Kidney (tissue), 14 donors: ENCODE measurements around the gene CX3CL1. TPM values are rescaled to one million over a fixed set of nuclear protein-coding genes. Genes with fewer than 3 reads are reported as not detected.
"Not testable (repeated sequence)": the region's sequence is repeated elsewhere in the genome, so short reads cannot be mapped to it uniquely, and the experiment has no call there.

ENCODE experiments used
- DNase-seq, 5 donors: peaks; one replicate each; pipeline ENCODE4 v3.0.0-alpha.2; 2013 to 2020
- FAIRE-seq: peaks from 2 replicates; lab custom pipeline; 2012; peaks lifted over from hg19 to GRCh38; lab: Jason Lieb, UNC
- H3K27ac ChIP-seq, 2 donors: one replicate each; pipeline ENCODE4 v1.7.0; 2013; ENCODE audit warnings: low read depth in 2 of 2, low read length in 2 of 2, inconsistent platforms in 1 of 2
- H3K27me3 ChIP-seq: one replicate; pipeline ENCODE4 v1.7.1; 2013; ENCODE audit warnings: low read length, inconsistent platforms; ENCODE audit not compliant: control insufficient read depth, insufficient read depth
- H3K36me3 ChIP-seq, 3 donors: one replicate each; pipeline versions ENCODE4 v1.7.0 to v1.7.1; 2013; ENCODE audit warnings: low read length in 3 of 3, control low read depth in 1 of 3, inconsistent platforms in 1 of 3; ENCODE audit not compliant: insufficient read depth in 3 of 3, control insufficient read depth in 2 of 3
- H3K4me1 ChIP-seq, 3 donors: one replicate each; pipeline versions ENCODE4 v1.7.0 to v1.7.1; 2013; ENCODE audit warnings: low read length in 3 of 3, inconsistent platforms in 1 of 3, low read depth in 1 of 3; ENCODE audit not compliant: control insufficient read depth in 2 of 3, insufficient read depth in 2 of 3
- H3K4me3 ChIP-seq, 3 donors: one replicate each; pipeline versions ENCODE4 v1.7.0 to v1.8.1; 2013; ENCODE audit warnings: low read length in 3 of 3, control low read depth in 1 of 3, inconsistent platforms in 1 of 3
- H3K9ac ChIP-seq, 3 donors: one replicate each; pipeline versions ENCODE4 v1.7.0 to v1.7.1; 2013; ENCODE audit warnings: low read length in 3 of 3, control low read depth in 1 of 3, inconsistent platforms in 1 of 3
- H3K9me3 ChIP-seq, 3 donors: one replicate each; pipeline versions ENCODE4 v1.7.0 to v1.7.1; 2013; ENCODE audit warnings: low read length in 3 of 3, control low read depth in 1 of 3, inconsistent platforms in 1 of 3; ENCODE audit not compliant: control insufficient read depth in 2 of 3, insufficient read depth in 1 of 3
- intact Hi-C: fragments of 100-400 bp; cut with DNase I; formaldehyde crosslinking; loops from one replicate; pipeline ENCODE4 v1.11.1; 2022
- polyA plus RNA-seq: library from polyadenylated mRNA; stranded (reverse); fragments of 350-450 nt; fragmentation: Illumina TruSeq; extraction: RNeasy Lipid Tissue Mini Kit (QIAGEN cat#74804); gene quantifications from one replicate; pipeline ENCODE4 v1.2.3, GENCODE V29; 2014; ENCODE audit warnings: low read depth, low replicate concordance; ENCODE audit not compliant: insufficient read depth
- total RNA-seq: library from RNA; stranded (reverse); fragmentation: NEBNext Ultra II Directional; extraction: Animal tissue kit (Norgen Biotek cat#: 25700); gene quantifications from one replicate; pipeline ENCODE4 v1.2.1, GENCODE V29; 2021
- TF ChIP-seq, protein P1 (sequence below): IDR thresholded peaks from 3 replicates; pipeline ENCODE4 v1.5.1; 2012; ENCODE audit warnings: mild to moderate bottlenecking, moderate library complexity, borderline replicate concordance; ENCODE audit not compliant: insufficient read depth; ENCODE audit errors: extremely low read depth
- donor health status: control.
- donor health status: control.
- donor health status: control.
- donor health status: control.
- donor health status: control.
- donor health status: DM: yes; HTN: yes; CAD: no.
- donor health status: Normal renal cell carcinoma (clear cell type).

The CX3CL1 gene
- total and polyA plus RNA-seq, 2 donors from 2014 or later = 39.1 to 46.4 TPM

- Histone ChIP-seq H3K36me3 (no peaks in the 10 kb centered on the region), H3K27ac (no peak overlapping the region), H3K4me3 (no peak overlapping the region), H3K9ac (no peak overlapping the region), H3K27me3 (no peaks in the 10 kb centered on the region), H3K9me3 (no peaks in the 10 kb centered on the region), H3K4me1 (no peaks in the 10 kb centered on the region)
- intact Hi-C loops = no loop called here
- TF ChIP-seq, protein P1, sequence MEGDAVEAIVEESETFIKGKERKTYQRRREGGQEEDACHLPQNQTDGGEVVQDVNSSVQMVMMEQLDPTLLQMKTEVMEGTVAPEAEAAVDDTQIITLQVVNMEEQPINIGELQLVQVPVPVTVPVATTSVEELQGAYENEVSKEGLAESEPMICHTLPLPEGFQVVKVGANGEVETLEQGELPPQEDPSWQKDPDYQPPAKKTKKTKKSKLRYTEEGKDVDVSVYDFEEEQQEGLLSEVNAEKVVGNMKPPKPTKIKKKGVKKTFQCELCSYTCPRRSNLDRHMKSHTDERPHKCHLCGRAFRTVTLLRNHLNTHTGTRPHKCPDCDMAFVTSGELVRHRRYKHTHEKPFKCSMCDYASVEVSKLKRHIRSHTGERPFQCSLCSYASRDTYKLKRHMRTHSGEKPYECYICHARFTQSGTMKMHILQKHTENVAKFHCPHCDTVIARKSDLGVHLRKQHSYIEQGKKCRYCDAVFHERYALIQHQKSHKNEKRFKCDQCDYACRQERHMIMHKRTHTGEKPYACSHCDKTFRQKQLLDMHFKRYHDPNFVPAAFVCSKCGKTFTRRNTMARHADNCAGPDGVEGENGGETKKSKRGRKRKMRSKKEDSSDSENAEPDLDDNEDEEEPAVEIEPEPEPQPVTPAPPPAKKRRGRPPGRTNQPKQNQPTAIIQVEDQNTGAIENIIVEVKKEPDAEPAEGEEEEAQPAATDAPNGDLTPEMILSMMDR = no peak
- no peak for DNase-seq
- no peak for FAIRE-seq
These were observed 31.2 kb upstream of the CX3CL1 start for GRCh38 chr16:57341062-57341440.

GRCh38 chr16:57341441-57342303 lies 30.6 kb upstream of the CX3CL1 start:
- TF ChIP-seq, protein P1 = no peak
- DNase-seq (peak in 2 of 5 donors; percentile 12 to 34), FAIRE-seq (no peak)
- H3K9ac ChIP-seq = no peak overlapping the region
- H3K27me3 ChIP-seq = no peaks in the 10 kb centered on the region
- intact Hi-C loops = no loop called here
- no peak overlapping the region for H3K4me3 ChIP-seq
- H3K27ac ChIP-seq = no peak overlapping the region
- H3K36me3 ChIP-seq = no peaks in the 10 kb centered on the region
- H3K4me1 ChIP-seq = no peaks in the 10 kb centered on the region
- H3K9me3 ChIP-seq = no peaks in the 10 kb centered on the region

DNA sequence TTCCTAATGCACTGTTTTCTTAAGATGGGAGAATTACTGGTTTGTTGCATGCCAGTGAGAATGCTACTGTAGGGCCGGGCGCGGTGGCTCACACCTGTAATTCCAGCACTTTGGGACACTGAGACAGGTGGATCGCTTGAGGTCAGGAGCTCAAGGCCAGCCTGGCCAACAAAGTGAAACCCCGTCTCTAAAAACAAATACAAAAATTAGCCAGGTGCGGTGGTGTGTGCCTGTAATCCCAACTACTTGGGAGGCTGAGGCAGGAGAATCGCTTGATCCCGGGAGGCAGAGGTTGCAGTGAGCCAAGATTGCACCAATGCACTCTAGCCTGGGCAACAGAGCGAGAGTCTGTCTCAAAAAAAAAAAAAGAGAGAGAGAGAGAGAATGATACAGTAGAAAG lies 29.7 kb upstream of the CX3CL1 start:
- intact Hi-C loops, DNase-seq, H3K27ac ChIP-seq, H3K36me3 ChIP-seq, H3K4me1 ChIP-seq, FAIRE-seq, H3K4me3 ChIP-seq, H3K9me3 ChIP-seq, H3K27me3 ChIP-seq, H3K9ac ChIP-seq: not testable (repeated sequence)

DNA sequence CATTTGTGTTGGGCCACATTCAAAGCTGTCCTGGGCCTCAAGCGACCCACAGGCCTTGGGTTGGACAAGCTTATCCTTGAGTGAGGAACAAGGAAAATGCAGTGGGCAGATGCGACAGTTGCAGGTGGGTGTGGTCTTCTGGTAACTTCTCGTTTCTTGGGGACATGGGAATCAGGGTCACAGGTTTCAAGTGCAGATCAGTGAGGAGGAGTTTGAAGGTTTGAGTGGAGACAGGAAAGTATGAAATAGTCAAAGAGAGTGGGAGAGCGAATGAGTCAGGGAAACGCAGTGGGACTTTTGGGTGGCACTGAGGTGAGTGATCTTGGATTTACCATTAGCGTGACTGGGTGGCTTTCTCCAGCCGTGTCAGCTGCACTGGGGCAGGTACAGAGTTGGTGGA lies 29.1 kb upstream of the CX3CL1 start:
- FAIRE-seq (no peak), DNase-seq (no peak)
- intact Hi-C loops = no loop called here
- H3K27ac ChIP-seq = no peak overlapping the region
- H3K9ac ChIP-seq = no peak overlapping the region
- H3K36me3 ChIP-seq = no peaks in the 10 kb centered on the region
- H3K9me3 ChIP-seq = peaks cover 0 to 3% (median 0%) of the 10 kb centered on the region in 3 donors
- H3K4me1 ChIP-seq = no peaks in the 10 kb centered on the region
- H3K4me3 ChIP-seq = no peak overlapping the region
- H3K27me3 ChIP-seq = no peaks in the 10 kb centered on the region
- TF ChIP-seq, protein P1 = no peak

GRCh38 chr16:57344094-57344493 lies 28.2 kb upstream of the CX3CL1 start:
- H3K4me1 ChIP-seq, FAIRE-seq, H3K9me3 ChIP-seq, H3K27ac ChIP-seq, intact Hi-C loops, H3K27me3 ChIP-seq, H3K36me3 ChIP-seq, H3K9ac ChIP-seq, H3K4me3 ChIP-seq, DNase-seq: not testable (repeated sequence)
